ENCODE measurements around the gene SWT1.
"Not testable (repeated sequence)": the region's sequence is repeated elsewhere in the genome, so short reads cannot be mapped to it uniquely, and the experiment has no call there.

SWT1 gene

DNA sequence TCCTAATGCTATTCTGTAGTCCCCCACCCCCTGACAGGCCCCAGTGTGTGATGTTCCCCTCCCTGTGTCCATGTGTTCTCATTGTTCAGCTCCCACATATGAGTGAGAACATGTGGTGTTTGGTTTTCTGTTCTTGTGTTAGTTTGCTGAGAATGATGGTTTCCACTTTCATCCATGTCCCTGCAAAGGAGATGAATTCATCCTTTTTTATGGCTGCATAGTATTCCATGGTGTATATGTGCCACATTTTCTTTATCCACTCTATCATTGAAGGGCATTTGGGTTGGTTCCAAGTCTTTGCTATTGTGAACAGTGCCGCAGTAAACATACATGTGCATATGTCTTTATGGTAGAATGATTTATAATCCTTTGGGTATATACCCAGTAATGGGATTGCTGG lies 52.4 kb downstream of the SWT1 start:
- H3K4me3 Mint-ChIP-seq; H3K4me1 Mint-ChIP-seq (ENCODE audit: low read depth); H3K27me3 Mint-ChIP-seq; H3K27ac Mint-ChIP-seq: not testable (repeated sequence)
- peaks cover 27% of the 10 kb centered on the region for H3K36me3 Mint-ChIP-seq
- H3K9me3 Mint-ChIP-seq (ENCODE audit: low read depth) = peaks cover 15% of the 10 kb centered on the region

- H3K4me3 Mint-ChIP-seq = no peak overlapping the region
- H3K27me3 Mint-ChIP-seq = no peaks in the 10 kb centered on the region
- no peaks in the 10 kb centered on the region for H3K4me1 Mint-ChIP-seq (ENCODE audit: low read depth)
- H3K9me3 Mint-ChIP-seq (ENCODE audit: low read depth) = peaks cover 15% of the 10 kb centered on the region
- H3K36me3 Mint-ChIP-seq = peaks cover 35% of the 10 kb centered on the region
- H3K27ac Mint-ChIP-seq = no peak overlapping the region
Observed at GRCh38 chr1:185213091-185213490, 56.1 kb downstream of the SWT1 start.

DNA sequence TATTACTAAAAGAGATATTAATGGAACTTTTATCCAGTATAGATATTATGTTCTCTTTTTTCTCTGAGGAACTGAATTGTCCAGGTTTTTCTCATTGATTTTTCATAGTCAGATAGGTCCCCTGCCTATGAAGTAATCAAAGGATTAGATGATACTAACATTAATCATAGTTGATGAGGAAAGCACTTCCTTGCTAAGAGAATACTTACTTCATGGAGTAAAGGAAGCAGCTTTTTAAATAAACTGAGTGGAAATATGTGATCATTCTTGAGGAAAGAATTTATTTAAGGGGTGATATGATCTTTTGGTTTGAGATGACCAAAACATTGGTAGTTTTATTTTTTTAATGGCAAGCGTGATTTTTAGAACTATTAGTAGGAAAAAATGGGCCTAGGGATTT lies 58.9 kb downstream of the SWT1 start:
- H3K4me3 Mint-ChIP-seq = no peak overlapping the region
- no peaks in the 10 kb centered on the region for H3K27me3 Mint-ChIP-seq
- H3K27ac Mint-ChIP-seq = no peak overlapping the region
- H3K9me3 Mint-ChIP-seq (ENCODE audit: low read depth) = peaks cover 3% of the 10 kb centered on the region
- H3K4me1 Mint-ChIP-seq (ENCODE audit: low read depth) = no peaks in the 10 kb centered on the region
- peaks cover 23% of the 10 kb centered on the region for H3K36me3 Mint-ChIP-seq

GRCh38 chr1:185224132-185224531 lies 67.2 kb downstream of the SWT1 start:
- Mint-ChIP-seq H3K27me3 (no peaks in the 10 kb centered on the region), H3K36me3 (peaks cover 33% of the 10 kb centered on the region), H3K4me1 (ENCODE audit: low read depth) (no peaks in the 10 kb centered on the region), H3K4me3 (no peak overlapping the region), H3K27ac (no peak overlapping the region), H3K9me3 (ENCODE audit: low read depth) (no peaks in the 10 kb centered on the region)

DNA sequence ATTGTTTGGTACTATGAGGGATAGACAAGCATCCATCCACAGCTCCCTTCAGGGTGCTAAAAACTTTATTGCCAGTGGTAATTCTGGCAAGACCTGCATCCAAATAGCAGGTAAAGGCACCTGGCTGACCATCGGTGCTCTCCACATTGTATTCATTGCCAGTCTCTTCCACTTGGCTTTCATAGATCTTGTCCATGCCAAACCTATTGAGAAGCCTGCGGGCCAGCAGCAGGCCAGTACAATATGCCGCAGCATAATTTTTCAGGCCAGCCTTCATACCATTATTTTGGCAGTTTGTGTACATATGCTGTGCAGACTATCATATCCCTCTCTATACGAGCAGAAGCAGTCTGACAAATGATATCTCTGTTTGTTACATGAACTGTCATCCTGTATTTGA lies 70.2 kb downstream of the SWT1 start:
- Mint-ChIP-seq H3K4me1 (ENCODE audit: low read depth) (no peaks in the 10 kb centered on the region), H3K9me3 (ENCODE audit: low read depth) (no peaks in the 10 kb centered on the region), H3K27me3 (no peaks in the 10 kb centered on the region), H3K4me3 (no peak overlapping the region), H3K27ac (no peak overlapping the region), H3K36me3 (peaks cover 28% of the 10 kb centered on the region)

- H3K4me1 Mint-ChIP-seq (ENCODE audit: low read depth) = no peaks in the 10 kb centered on the region
- H3K36me3 Mint-ChIP-seq = peaks cover 19% of the 10 kb centered on the region
- no peak overlapping the region for H3K4me3 Mint-ChIP-seq
- H3K27me3 Mint-ChIP-seq = no peaks in the 10 kb centered on the region
- no peak overlapping the region for H3K27ac Mint-ChIP-seq
- no peaks in the 10 kb centered on the region for H3K9me3 Mint-ChIP-seq (ENCODE audit: low read depth)
Observed at GRCh38 chr1:185228979-185229378, 72.0 kb downstream of the SWT1 start.

DNA sequence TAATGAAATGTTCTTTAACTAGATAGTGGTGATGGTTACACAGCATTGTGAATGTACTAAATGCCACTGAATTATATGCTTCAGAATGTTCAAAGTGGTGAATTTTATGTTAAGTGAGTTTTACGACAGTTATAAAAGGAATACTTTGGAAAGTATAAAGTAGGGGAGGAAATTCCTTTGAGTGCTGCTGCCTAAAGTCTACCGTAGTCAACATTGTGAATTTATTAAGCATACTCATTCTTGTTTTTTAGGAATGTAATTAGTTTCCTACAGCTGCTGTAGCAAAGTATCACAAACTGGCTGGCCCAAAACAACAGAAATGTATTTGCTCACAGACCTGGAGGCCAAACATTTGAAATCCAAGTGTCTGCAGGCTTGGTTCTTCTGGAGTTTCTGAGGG lies 73.0 kb downstream of the SWT1 start:
- no peaks in the 10 kb centered on the region for H3K27me3 Mint-ChIP-seq
- peaks cover 8% of the 10 kb centered on the region for H3K36me3 Mint-ChIP-seq
- no peaks in the 10 kb centered on the region for H3K4me1 Mint-ChIP-seq (ENCODE audit: low read depth)
- no peaks in the 10 kb centered on the region for H3K9me3 Mint-ChIP-seq (ENCODE audit: low read depth)
- no peak overlapping the region for H3K4me3 Mint-ChIP-seq
- H3K27ac Mint-ChIP-seq = no peak overlapping the region

- Mint-ChIP-seq H3K36me3 (peaks cover 7% of the 10 kb centered on the region), H3K27ac (no peak overlapping the region), H3K4me1 (ENCODE audit: low read depth) (no peaks in the 10 kb centered on the region), H3K4me3 (no peak overlapping the region), H3K27me3 (no peaks in the 10 kb centered on the region), H3K9me3 (ENCODE audit: low read depth) (no peaks in the 10 kb centered on the region)
Observed at GRCh38 chr1:185232874-185233273, 75.9 kb downstream of the SWT1 start.

DNA sequence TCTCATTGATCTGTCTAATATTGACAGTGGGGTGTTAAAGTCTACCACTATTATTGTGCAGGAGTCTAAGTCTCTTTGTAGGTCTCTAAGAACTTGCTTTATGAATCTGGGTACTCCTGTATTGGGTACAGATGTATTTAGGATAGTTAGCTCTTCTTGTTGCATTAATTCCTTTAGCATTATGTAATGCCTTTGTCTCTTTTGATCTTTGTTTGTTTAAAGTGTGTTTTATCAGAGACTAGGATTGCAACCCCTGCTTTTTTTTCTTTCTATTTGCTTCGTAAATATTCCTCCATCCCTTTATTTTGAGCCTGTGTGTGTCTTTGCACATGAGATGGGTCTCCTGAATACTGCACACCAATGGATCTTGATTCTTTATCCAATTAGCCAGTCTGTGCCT lies 77.2 kb downstream of the SWT1 start:
- not testable (repeated sequence) for H3K4me3 Mint-ChIP-seq; H3K4me1 Mint-ChIP-seq (ENCODE audit: low read depth); H3K9me3 Mint-ChIP-seq (ENCODE audit: low read depth); H3K27ac Mint-ChIP-seq; H3K36me3 Mint-ChIP-seq; H3K27me3 Mint-ChIP-seq

- H3K27ac Mint-ChIP-seq; H3K9me3 Mint-ChIP-seq (ENCODE audit: low read depth); H3K27me3 Mint-ChIP-seq; H3K4me3 Mint-ChIP-seq; H3K36me3 Mint-ChIP-seq: not testable (repeated sequence)
- peaks cover 27% of the 10 kb centered on the region for H3K4me1 Mint-ChIP-seq (ENCODE audit: low read depth)
Observed at GRCh38 chr1:185237176-185237575, 80.2 kb downstream of the SWT1 start.

GRCh38 chr1:185237661-185238060 lies 80.7 kb downstream of the SWT1 start:
- Mint-ChIP-seq H3K4me3 (no peak overlapping the region), H3K27ac (no peak overlapping the region), H3K9me3 (ENCODE audit: low read depth) (no peaks in the 10 kb centered on the region), H3K27me3 (no peaks in the 10 kb centered on the region), H3K36me3 (peaks cover 7% of the 10 kb centered on the region), H3K4me1 (ENCODE audit: low read depth) (peaks cover 27% of the 10 kb centered on the region)

GRCh38 chr1:185238447-185238846 lies 81.5 kb downstream of the SWT1 start:
- H3K4me3 Mint-ChIP-seq = peak overlapping the region; percentile 34
- H3K27me3 Mint-ChIP-seq = no peaks in the 10 kb centered on the region
- H3K36me3 Mint-ChIP-seq = peaks cover 7% of the 10 kb centered on the region
- no peak overlapping the region for H3K27ac Mint-ChIP-seq
- H3K4me1 Mint-ChIP-seq (ENCODE audit: low read depth) = peaks cover 27% of the 10 kb centered on the region
- no peaks in the 10 kb centered on the region for H3K9me3 Mint-ChIP-seq (ENCODE audit: low read depth)

- Mint-ChIP-seq H3K27me3 (no peaks in the 10 kb centered on the region), H3K9me3 (ENCODE audit: low read depth) (no peaks in the 10 kb centered on the region), H3K27ac (no peak overlapping the region), H3K4me1 (ENCODE audit: low read depth) (peaks cover 31% of the 10 kb centered on the region), H3K36me3 (peaks cover 7% of the 10 kb centered on the region), H3K4me3 (no peak overlapping the region)
Observed at GRCh38 chr1:185239861-185240260, 82.9 kb downstream of the SWT1 start.

DNA sequence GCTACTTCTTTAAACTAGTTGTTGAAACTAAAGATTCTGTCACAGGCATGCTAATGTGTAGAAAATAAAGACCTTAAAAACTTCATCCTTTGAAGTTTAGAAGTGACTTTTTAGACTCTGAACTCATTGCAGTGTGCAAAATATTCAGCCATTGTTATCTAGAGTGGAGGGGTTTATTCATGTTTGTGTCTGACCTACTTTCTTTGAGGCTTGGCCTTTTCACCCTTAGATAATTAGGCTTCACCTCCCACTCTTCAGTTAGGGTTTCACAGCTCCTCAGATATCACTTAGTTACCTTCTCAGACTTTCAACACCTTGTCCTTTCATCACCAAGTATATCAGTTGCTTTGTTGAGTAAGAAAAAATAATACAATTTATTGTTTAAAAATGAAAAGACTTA lies 84.2 kb downstream of the SWT1 start:
- Mint-ChIP-seq H3K27ac (no peak overlapping the region), H3K27me3 (no peaks in the 10 kb centered on the region), H3K9me3 (ENCODE audit: low read depth) (no peaks in the 10 kb centered on the region), H3K36me3 (peaks cover 2% of the 10 kb centered on the region), H3K4me3 (no peak overlapping the region), H3K4me1 (ENCODE audit: low read depth) (peaks cover 31% of the 10 kb centered on the region)

- Mint-ChIP-seq H3K27ac (no peak overlapping the region), H3K4me1 (ENCODE audit: low read depth) (peaks cover 27% of the 10 kb centered on the region), H3K36me3 (peaks cover 2% of the 10 kb centered on the region), H3K27me3 (no peaks in the 10 kb centered on the region), H3K4me3 (no peak overlapping the region), H3K9me3 (ENCODE audit: low read depth) (no peaks in the 10 kb centered on the region)
Observed at GRCh38 chr1:185244015-185244747, 87.2 kb downstream of the SWT1 start.

DNA sequence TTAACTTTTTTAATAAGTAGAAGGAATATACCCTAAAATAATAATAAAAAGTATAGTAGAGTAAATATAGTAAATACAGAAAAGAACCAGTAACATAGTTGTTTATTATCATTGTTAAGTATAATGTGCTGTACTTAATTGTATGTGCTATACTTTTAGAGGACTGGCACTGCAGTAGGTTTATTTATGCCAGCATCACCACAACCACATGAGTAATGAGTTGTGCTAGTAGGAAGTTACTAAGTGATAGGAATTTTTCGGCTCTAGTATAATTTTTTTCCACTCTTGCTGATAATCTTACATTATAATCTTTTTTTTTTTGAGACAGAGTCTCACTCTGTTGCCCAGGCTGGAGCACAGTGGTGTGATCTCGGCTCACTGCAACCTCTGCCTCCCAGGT lies 88.5 kb downstream of the SWT1 start:
- Mint-ChIP-seq H3K4me1 (ENCODE audit: low read depth) (peaks cover 26% of the 10 kb centered on the region), H3K27ac (no peak overlapping the region), H3K36me3 (peaks cover 2% of the 10 kb centered on the region), H3K4me3 (no peak overlapping the region), H3K9me3 (ENCODE audit: low read depth) (no peaks in the 10 kb centered on the region), H3K27me3 (no peaks in the 10 kb centered on the region)
